RPMI8226 (cell line): ENCODE data around the gene STK16.
"Not testable (repeated sequence)": the region's sequence is repeated elsewhere in the genome, so short reads cannot be mapped to it uniquely, and the experiment has no call there.

ENCODE experiments used
- DNase-seq: peaks from one replicate; pipeline ENCODE4 v3.0.0-alpha.2; 2015

The STK16 gene, protein sequence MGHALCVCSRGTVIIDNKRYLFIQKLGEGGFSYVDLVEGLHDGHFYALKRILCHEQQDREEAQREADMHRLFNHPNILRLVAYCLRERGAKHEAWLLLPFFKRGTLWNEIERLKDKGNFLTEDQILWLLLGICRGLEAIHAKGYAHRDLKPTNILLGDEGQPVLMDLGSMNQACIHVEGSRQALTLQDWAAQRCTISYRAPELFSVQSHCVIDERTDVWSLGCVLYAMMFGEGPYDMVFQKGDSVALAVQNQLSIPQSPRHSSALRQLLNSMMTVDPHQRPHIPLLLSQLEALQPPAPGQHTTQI

DNA sequence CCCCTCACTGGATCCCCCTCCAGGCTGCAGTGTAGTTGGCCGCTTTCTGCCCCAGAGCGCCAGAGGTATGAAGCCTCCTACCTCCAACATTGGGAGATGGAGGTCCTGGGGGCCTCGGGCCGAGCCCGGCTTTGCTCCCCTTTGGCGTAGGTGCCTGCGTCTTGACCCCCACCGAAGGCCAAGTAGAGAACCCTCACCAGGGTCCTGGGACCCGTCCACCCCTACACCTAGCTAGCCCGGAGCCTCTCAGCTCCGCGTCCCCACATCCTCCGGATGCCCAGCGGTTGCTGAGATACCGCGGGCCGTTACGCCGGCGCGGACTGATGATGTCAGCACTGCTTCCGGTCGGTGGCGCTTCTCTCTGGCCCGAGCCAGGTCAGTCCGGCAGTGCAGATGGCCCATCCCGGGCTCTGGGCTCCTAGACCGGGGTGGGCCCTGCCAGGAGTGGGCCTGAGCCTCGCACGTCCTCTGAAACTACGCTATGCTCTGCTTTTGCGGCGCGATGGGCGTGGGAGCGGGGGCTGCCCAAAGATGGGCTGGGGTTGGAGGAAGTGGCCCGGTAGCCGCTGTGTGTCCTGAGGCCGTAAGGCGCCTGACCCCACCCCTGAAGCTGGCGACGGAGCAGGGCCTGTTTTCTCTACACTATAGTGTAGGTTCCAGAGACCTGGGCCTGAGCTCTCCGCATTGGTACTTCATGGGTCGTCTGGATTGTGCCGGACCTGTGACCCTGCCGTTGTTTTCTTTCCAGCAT, at the start of gene STK16, which contains the start of gene GLB1L:
Gene STK16 (plus strand): TSS at position 332 of the 751 bp plus-strand sequence. CDS start 521 bp downstream, outside the sequence.
Gene GLB1L (minus strand): TSS at position 297 of the 751 bp plus-strand sequence. CDS start 1,871 bp downstream, outside the sequence.
- peak; percentile 90 for DNase-seq

DNA sequence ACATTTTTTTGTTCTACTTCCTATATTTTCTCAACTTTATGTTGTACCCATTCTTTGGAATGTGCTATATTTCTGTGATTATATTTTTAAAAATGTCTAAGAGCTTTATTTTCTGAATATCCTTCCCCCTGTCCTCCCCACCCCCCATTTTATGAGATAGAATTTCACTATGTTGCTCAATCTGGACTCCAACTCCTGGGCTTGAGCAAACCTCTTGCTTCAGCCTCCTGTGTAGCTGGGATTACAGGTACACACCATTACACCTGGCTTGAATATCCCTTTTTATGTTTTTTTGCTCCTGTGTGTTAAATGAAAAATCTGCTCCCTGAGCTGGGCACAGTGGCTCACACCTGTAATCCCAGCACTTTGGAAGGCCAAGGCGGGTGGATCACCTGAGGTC, 47.9 kb upstream of the STK16 start:
- no peak for DNase-seq

DNA sequence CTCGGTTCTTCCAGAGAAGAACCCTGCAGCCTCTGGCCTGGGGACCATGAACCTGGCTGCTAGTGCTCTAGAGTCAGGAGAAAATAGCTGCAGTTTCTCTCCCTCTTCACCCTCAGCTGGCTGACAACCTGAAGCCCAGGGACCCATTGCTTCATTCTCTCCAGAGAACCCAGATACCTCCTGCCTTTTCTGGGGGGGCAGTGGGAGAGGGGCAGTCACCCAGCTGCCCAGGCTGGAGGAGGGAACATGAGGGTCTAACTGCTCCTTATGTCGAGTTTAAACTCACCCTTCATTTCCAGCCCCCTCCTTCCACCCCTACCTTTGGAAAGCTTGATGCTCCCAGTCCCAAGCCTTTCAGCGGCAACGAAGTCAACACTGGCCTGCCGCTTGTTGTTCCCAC, 46.3 kb upstream of the STK16 start:
- no peak for DNase-seq

DNA sequence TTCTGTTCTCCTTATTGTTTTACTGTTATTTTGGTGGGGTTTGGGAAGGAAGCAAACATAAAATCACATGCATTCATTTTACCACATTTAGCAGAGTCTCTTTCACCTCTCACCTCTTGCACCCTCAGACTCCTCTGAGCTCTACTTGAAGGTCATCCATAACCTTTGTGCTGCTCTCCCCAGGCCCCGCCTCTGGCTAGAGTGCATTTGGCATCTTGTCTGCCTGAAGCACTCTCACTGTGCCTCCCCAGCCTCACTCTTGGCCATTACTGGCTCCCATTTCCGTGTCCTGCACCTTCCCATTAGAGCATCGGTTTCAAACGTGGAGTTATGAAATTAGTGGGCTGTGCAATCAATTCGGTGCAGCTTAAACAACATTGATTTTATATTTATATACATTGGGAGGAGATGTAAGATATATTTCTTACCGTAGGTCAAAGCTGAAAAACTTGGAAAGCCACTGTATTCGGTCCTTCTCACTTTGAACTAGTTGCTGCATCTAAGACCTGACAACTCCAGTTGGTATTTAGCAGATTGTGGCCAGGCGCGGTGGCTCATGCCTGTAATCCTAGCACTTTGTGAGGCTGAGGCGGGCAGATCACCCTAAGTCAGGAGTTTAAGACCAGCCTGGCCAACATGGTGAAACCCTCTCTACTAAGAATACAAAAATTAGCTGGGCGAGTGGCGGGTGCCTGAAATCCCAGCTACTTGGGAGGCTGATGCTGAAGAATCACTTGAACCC, 45.6 kb upstream of the STK16 start:
- DNase-seq, result no peak

DNA sequence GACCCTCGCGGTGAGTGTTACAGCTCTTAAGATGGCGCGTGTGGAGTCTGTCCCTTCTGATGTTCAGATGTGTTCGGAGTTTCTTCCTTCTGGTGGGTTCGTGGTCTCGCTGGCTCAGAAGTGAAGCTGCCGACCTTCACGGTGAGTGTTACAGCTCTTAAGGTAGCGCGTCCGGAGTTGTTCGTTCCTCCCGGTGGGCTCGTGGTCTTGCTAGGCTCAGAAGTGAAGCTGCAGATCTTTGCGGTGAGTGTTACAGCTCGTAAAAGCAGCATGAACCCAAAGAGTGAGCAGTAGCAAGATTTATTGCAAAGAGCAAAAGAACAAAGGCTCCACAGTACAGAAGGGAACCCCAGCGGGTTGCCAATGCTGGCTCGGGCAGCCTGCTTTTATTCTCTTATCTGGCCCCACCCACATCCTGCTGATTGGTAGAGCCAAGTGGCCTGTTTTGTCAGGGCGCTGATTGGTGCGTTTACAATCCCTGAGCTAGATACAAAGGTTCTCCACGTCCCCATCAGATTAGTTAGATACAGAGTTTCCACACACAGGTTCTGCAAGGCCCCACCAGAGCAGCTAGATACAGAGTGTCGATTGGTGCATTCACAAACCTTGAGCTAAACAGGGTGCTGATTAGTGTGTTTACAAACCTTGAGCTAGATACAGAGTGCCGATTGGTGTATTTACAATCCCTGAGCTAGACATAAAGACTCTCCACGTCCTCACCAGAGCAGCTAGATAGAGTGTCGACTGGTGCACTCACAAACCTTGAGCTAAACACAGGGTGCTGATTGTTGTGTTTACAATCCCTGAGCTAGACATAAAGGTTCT, 44.6 kb upstream of the STK16 start:
- DNase-seq, result not testable (repeated sequence)

DNA sequence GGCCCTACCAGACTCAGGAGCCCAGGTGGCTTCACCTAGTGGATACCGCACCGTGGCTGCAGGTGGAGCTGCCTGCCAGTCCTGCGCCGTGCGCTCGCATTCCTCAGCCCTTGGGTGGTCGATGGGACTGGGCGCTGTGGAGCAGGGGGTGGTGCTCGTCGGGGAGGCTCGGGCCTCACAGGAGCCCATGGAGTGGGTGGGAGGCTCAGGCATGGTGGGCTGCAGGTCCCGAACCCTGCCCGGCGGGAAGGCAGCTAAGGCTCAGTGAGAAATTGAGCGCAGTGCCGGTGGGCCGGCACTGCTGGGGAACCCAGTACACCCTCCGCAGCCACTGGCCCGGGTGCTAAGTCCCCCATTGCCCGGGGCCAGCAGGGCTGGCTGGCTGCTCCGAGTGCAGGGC, 43.9 kb upstream of the STK16 start:
- not testable (repeated sequence) for DNase-seq

DNA sequence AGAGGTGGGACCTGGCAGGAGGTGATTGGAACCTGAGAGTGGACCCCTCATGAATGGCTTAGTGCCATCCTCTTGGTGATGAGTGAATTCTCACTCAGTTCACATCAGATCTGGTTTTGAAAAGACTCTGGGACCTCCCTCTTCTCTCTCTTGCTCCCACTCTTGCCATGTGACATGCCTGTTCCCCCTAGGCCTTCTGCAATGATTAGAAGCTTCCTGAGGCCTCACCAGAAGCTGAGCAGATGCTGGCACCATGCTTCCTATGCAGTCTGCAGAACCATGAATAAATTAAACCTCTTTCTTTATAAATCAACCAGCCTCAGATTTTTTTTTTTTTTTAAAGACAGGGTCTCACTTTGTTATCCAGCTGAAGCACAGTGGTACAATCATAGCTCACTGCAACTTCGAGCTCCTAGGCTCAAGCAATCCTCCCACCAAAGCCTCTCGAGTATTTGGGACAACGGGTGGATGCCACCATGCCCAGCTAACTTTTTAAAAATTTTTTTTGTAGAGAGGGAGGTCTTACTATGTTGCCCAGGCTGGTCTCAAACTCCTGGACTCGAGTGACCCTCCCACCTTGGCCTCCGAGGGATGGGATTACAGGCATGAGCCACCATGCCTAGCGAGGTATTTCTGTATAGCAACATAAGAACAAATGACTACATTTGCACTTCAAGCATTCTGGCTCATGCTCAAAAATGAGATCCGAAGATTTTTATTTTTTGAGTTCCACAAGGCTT, 40.7 kb upstream of the STK16 start:
- DNase-seq, result no peak

DNA sequence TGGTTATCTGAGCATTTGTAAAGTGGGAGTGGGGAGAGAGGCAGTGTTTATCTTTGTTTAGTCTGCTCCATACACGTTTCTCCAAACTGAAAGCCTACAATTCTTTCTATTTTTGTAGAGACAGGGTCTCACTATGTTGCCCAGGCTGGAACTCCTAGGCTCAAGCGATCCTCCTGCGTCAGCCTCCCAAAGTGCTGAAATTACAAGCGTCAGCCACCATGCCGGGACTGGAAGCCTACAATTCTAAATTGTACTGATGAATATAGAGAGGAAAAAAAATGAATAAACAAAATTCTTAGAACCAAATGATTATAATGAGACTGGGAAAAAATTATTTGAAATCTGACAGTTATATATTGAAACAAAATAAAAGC, 40.1 kb upstream of the STK16 start:
- DNase-seq, result no peak

DNA sequence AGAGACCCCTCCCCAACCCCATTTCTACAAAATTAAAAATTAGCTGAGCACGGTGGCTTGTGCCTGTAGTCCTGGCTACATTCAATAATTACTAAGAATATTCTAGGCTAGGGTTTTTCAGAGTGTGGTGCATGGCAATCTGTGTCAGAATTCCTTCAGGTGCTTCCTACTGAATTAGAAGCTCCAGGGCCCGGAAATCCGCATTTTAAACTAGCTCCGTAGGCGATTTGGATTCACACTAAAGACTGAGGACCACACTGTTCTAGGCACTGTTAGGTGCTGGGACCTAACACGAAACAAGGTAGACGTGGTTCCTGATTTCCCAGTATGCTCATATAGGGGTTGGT, 39.3 kb upstream of the STK16 start:
- no peak for DNase-seq

DNA sequence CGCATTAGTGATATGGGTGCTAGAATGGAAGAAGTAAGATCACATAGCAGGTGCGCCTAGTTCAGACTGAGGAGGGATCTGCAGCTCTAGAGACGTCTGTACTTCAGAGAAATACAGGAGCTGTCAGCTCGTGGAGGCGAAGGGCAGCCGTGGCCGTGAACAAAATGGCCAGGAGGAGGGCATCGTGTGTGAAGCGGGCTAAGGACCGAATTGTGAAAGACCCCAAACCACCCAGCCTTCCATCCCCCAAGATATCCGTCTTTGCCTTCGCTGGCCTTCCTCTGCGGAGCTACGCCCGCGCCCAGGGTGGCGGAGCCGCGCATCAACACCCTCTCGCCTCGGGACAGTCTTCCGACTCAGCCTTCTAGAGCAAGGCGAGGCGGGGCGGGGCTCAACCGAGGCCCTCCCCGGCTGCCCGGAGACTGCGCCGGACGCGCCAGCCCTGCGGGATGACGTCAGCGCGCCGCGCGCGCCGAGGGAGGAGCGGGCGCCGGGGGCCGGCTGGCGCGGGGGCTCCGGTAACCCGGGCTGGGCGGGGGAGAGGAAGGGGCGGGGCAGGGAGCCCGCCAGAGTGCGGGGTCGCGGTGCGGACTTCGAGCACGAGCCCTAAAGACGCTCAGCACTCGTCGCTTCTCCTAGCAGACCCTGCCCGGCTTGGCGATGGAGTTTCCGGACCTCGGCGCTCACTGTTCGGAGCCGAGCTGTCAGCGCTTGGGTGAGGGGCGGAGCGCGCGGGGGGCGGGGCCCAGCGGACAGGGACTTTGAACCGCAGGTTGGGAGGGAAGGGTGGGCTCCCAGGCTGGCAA, 38.7 kb upstream of the STK16 start, which contains the start of gene ZFAND2B:
Gene ZFAND2B (plus strand): TSS at position 455 of the 806 bp plus-strand sequence. CDS start 206 bp downstream, at position 661.
- DNase-seq, result peak; percentile 93

DNA sequence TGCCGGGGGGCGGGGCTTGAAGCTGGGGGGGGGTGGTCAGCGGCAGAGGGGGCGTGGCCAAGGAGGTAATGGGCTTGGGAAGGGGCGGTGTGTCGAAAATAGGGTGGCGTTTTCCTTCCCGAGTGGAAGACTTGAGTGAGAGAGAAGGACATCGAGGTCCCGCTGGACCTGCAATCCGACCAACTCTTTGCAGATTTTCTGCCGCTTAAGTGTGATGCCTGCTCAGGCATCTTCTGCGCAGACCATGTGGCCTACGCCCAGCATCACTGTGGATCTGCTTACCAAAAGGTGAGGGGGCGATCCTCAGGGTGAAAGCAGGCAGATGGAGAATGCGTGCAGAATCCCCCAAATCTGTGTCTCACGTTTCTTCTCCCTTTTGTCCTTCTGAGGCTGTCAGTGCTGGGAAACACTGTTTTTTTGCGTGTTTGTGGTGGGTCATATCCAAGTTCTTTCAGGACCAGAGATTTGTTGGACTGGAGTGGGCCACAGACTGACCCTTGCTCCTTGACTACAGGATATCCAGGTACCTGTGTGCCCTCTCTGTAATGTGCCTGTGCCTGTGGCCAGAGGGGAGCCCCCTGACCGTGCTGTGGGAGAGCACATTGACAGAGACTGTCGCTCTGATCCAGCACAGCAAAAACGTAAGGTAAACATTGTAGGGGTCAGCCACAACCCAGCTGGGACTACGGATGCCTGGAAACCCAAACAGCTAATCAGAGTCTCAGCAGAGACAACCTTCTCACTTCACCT, 38.0 kb upstream of the STK16 start:
- DNase-seq, result no peak

DNA sequence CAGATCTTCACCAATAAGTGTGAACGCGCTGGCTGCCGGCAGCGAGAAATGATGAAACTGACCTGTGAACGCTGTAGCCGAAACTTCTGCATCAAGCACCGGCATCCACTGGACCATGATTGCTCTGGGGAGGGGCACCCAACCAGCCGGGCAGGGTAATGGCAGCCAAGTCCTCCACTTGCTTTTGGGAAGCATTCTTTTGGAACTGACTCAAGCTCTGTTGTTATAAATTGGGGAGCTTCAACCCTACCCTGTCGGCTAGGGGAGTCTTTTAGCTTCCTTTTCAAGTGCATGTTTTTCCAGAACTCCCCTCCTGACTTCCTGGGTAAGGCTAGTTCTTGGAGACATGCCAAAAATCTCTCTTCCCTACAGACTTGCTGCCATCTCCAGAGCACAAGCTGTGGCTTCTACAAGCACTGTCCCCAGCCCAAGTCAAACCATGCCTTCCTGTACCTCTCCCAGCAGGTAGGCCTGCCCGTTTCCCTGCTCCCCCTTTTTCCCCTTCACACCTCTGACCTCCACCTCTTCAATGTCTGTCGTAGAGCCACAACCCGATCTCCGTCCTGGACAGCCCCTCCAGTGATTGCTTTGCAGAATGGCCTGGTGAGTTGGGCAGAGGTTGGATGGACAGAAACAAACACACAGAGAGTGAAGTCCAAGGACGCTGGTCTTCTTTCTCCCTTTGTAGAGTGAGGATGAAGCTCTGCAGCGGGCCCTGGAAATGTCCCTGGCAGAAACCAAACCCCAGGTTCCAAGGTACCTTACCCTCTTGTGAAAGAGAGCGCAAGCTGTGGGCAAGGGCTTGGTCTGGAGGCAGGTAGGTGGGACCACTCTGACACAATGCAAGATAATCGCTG, 37.2 kb upstream of the STK16 start:
- no peak for DNase-seq

DNA sequence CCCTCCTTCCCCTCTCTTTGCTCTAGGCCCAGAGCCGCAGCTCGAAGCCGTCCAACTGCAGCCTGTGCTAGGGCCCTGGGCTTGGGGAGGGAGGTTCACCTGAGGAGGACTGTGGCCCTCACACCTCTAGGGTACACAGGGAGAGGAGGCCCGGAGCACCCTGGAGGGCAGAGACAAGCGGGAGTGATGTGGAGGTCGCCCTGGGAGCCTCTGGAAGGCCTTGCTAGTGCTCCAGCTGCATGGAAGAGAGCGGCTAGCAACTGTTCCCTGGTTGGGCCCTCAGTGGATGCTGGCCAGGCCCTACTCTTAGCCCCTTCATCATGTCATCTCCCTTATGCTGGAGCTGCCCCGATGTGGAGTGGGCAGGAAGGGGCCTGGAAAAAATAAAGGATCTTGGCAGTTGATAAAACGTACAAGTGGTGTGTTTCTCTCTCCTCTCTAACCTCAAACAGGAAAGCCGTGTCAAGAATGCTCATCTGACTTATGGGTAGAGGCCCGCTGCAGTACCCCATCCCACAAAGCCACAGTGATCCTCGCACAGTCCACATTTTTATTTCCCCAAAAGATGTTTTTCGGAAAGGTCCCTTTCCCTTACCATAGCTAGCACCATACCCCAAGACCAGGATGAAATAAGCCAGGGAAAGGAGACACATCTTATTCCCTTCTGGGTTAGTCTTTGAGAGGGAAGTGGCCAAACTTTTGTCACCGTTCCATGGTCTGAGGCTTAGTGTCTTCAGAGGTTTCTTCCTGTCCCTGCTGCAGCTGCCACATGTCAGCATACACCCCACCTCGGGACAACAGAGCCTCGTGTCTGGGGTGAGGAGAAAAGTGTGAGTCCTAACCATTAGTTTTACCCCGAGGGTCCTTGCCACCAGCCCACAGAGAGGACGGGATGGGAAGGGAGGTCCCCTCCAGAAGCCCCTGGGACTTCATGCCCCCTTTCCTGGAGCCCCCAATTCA, 35.8 kb upstream of the STK16 start:
- DNase-seq, result no peak

DNA sequence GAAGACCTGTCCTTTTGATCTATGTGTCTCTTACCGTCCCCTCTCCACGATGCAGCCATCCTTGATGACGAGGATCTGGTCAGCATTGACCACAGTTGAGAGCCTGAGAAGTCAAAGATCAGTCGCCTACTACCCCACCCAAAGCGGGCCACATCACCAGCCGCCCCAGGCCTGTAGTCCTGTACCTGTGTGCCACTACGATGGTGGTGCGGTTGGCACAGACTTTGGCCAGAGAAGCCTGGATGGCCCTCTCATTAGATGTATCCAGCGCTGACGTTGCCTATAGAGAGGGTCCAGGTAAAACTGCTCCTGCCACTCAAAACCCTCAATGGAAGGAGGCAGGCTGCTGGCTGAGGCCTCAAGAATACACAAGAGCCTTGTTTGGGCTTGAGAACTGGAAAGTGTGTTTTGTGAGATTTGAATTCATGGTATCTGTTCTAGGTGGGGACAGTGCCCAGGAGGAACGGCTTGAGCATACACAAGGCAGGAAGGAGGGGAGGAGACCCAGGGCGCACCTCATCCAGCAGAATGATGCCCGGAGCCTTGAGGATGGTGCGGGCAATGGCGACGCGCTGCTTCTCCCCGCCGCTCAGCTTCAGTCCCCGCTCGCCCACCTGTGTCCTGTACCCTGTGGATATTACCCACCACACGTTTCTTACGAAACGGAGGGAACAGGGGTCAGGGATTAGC, 34.9 kb upstream of the STK16 start:
- DNase-seq, result no peak

DNA sequence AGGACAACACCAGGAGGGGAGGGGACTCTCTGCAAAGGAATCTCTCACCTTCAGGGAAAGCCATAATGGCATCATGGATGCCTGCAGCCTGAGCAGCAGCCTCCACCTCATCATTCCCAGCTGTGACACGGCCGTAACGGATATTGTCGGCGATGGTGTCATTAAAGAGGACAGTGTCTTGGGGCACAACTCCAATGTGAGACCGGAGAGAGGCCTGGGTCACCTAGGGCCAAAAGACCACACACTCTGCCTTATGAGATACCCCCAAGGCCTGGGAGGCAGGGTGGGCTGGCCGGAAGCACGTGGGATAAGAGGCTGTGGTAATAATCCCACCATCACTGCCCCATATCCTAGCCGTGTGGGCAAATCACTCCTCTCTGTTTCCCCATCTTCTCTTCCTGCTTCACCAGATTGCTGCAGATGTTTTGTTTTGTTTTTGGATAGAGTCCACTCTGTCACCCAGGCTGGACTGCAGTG, 34.4 kb upstream of the STK16 start:
- no peak for DNase-seq

DNA sequence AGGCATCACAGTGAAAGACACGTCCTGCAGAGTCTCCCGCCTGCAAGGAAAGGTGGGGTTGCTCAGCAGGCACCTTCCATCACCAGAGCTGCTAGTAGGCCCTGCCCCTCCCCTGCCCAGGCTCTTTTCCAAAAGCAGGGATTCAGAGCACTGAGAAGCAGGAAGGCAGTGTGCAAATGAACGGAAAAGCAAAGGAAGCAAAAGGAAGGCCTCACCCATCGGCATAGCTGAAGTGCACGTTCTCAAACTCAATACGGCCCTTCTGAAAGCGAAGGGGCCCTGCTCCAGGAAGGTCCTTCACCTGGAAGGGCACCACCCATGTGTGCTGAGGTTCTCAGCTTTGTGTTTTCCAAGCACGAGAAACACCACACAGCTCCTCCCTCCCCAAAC, 32.3 kb upstream of the STK16 start:
- DNase-seq, result no peak

DNA sequence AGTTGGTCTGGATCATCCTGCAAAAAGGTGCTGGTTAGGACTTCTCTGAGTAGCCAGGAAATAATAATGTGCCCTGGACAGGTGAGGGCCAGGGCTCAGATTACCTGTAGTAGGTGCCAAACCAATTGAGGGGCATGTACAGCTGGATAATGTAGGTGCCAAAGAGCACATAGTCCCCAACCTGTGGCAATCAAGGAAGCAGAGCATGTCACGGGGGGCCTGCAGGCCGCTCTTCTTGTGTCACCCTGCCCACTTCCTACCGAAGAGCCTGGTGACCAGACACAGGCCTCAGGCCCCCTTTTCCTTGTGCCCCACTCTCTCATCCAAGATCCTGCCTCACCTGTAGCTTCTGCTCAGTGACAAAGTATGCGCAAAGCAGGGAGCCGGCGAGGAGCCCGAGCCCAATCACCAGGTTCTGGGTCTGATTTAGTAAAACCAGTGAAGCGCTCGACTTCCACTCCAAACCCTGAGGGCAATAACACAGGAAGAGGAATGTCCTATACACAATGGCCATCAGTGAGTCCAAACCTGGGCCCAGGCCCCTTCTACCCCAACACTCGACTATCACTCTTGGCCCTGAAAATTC, 31.7 kb upstream of the STK16 start:
- no peak for DNase-seq
